IPS-NIHi7 (cell line): ENCODE measurements around the gene CASQ2.

ENCODE experiments used
- DNase-seq: peaks from one replicate; pipeline ENCODE4 v3.0.0; 2012; ENCODE audit warnings: mixed read lengths; ENCODE audit errors: extremely low spot score

Gene CASQ2

DNA sequence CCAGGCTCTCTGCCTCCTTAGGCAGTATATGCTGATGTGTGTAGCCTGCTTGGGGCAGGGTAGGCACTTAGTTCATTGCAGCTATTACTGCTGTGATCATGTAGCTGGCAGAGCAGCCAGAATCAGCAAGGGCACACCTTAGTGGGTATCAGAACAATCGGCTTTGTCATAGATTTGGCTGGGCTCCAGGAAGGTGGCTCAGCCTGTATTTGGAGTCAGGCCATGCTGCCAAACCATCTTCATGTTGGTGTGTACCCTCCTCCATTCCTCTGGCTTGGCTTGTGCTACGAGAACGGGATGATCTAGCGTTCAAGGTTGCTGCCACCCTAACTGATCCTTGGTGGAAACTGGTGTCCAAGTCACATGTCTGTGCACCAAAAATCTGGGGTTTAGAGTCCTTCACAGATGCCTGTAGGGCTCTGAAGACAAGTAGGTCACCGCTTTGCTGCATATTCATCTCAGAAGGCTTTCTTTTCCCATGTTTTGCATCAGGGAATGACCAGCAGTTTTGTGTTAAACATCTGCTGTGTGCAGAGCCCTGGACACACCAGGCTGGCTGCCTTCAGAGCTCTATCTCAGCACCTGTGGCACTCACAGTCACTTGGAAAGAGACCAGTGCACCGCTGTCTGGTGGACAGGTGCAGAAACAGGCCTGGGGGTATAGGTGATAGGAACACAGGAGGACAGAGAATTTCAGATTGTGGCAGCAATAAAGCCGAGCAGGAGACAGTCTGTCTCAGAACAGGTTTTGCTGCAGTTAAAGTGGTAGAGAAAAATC is 103.0 kb downstream of the CASQ2 start:
- no peak for DNase-seq

DNA sequence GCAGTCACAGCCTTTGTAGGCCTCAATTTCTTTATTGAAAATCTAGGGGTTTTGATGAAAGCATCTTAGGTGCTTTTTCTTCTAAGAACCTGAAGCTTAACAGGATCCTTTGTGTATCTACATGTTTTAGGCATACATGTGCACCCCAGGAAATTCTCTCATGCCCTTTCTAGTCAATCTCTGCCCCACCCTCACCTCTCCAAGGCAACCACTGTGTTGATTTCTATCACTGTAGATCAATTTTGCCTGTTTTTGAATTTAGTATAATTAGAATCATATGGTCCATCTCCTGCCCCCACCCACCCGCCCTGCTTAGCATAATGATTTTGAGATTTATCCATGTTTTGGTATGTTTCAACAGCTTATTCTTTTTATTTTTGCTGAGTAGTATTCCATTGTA is 107.4 kb downstream of the CASQ2 start:
- DNase-seq = no peak

DNA sequence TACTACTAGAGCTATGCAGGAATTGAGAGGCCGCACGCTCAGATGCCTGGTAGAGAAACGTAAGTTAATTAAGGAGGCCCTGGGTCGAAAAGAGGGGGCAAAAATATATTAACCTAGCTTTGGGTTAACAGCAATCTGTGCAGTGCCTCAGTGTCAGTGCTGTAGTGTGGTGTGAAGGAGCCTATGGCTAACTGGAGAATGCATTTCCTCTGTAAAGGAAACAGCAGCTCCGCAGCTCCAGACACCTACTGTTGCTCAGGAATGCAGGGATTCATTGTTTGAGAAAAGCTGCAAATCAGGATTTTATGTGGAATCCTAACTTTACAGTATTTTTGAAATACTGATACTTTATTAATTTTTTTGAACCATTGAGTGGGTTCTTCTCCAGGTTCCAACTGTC is 108.4 kb downstream of the CASQ2 start:
- no peak for DNase-seq

DNA sequence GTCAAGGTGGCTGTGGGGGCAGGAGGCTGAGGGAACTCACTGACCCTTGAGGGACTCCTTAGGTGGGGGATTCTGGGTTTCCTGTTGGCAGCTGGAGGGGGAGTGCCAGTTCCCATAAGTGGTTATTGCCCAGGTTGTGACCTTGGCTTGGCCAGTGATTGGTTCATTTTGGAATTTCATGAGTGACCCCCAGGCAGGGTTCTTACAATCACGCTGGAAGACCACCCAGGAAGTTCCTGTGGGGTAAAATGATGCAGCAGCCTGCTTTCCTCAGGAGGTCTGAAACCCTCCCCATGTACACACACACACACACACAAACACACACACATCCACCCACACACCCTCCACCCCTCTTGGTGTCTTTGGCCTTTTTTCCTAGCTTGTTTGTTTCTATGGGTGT is 109.9 kb downstream of the CASQ2 start:
- DNase-seq = no peak

DNA sequence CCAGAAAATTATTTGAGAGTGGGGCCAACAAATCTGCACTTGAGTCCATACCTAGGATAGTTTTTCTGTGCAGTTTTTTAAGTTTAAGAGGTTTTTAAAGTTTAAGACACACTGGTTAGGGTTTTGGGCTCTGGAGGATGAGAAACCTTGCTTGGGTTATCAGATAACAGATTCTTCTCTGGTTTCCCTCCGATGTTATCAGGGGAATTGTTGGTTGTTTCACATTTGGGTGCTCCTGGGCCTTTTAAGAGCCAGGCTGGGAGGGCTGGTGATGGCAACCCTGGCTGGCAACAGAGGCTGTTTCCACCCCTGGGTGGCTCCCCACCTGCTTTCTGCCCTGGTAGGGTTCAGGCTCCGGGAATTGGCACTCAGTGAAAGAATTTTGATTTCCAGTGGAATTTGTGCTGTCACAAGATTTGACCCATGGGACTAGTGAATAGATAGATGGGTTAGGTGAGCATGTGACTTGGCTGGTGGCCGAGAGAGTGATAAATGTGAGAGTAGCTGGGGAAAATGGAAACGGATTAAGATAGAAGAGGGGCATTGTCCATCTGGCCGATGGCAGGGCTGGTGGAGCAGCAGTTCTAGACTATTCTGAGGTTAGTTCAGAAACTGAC is 111.9 kb downstream of the CASQ2 start:
- no peak for DNase-seq

DNA sequence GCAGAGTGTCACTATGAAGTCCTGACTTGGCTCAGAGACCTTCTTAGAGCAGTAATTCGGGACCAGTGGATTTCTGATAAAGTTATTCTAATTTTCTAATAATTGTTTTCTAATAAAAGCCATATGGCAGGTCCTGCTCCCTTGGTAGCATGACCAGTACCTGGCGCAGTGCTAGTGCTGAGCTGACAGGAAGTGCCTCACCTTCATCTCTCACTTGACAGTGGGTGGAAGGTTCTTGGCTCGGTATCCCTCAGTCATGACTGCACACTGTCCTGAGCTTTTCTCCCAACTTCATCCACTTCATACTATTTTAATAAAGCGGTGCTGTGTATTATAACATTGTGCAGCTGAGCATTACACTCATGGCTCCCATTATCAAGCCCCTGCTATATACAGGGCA is 112.6 kb downstream of the CASQ2 start:
- no peak for DNase-seq

DNA sequence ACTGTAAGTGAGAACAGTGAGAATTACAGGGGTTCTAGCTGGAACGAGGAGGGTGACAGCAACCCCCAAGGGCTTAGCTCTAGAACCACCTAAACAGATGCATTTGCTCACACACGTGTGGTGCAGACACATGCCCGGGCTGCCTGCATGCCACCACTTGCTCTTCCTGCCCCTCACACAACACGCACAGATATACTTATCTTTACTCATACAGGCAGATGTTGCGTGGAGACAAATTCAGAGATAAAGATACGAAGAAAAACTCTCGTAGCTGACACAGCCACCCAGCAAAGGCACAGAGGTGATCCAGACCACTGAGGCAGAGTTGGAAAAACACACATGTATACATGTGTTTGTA is 113.2 kb downstream of the CASQ2 start:
- no peak for DNase-seq

DNA sequence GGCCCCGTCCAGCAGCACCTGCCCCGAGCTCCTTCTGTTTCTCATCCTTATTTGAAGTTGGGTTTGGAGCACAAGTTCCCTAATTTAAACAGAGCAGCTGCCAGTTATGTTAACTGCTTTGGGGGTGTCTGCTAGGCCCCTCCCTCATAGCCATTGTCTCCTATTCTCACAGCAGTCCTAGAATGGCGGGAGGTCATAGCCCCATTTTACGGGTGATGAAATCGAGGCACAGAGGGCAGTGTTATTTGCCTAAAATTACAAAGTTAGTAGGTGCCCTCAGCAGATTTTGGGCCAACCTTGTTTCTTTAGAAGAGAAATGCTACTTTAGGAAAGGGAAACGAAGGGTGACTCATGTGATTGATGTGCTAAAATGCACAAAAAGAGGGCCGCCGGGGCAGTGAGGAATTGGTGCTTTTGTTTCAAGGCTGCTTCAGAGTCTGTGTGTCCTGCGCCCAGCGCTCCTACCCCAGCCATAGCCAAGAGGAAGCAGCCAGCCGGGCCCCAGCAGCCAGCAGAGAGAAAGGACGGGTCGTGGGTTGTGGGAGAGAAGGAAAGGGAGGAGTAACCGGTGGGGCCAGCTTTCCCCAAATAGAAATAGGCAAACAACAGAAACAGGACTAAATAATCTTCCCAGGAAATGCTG is 113.7 kb downstream of the CASQ2 start:
- peak; percentile 58 for DNase-seq

DNA sequence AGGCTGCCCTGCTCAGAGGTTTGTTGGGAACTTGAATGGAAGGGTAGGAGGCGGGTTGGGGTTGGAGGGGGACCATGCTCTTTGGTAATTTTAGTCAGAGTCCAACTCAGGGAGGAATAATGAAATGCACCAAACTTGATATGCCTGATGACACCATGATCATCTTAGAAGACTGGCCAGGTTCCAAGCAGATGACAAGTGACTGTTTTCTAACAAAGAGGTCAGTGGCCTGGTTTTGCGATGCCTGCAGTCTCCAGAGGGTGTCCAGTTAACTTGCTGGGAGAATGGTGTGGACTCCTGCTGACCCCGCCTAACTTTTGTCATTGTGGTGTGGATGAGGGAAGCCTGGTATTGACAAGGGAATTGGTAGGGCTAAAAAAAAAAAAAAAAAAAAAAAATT is 114.4 kb downstream of the CASQ2 start:
- DNase-seq = no peak

DNA sequence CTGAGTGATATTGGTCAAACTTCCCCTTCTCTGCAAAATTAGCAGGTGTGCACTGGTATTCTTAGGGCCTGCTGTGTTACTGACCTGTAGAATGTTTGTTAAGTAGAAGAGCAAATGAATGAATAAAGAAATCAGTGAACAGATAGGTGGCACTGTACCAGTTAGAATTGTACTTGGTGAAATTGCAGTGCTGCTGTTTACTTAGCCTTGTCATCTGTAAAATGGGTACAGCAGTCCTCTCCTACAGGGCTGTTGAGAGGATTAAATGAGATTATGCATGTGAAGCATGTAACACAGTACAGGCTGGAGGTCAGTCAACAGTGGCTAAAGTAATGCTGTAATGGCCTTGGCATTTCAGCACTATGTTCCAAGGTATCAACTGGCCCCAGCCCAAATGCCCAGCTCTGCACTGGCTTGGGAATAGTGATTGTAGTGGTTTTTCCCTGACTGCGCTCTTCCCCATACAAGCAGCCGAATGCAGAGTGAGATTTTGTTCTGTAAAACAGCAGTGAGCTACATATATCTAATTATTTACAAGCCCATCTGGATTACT is 116.2 kb downstream of the CASQ2 start:
- DNase-seq = no peak

DNA sequence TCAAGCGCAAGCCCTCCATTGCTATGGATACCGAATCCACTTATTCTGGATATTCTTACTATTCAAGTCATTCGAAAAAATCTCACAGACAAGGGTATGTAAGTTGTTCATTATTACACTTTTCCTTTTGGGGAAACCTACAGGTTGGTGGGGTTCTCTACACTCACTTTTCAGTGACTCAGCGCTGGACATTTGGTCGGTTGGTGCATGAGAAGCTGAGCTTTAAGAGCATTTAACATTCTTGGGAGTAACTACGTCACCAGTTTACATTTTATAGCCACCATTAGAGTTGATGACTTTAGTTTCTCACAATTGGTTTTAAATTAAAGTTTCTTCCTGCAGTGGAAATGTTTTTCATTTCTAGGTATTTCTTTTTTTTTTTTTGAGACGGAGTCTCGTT is 117.1 kb downstream of the CASQ2 start:
- DNase-seq = no peak

DNA sequence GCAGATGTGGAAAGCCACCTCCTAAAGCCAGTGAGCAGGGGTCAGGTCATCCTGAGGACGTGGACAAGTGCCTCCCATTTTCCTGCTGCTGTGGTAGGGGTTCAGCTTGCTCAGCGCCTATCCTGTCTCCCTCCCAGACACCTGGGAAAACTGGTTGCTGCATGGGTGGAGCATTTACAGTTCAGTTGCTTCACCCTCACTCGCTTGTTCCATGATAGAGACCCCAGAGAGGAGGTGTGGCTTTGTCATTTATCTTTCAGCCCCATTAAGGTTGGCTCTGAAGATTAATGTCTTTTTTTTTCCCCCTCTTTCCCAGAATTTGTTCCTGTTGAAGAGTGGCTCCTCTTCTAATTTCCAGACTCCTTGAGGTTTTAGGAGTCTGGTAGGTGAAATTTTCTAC is 117.6 kb downstream of the CASQ2 start:
- DNase-seq = peak; percentile 37
